IMR-90 (cell line): ENCODE measurements around the gene RHBDL3. TPM values are rescaled to one million over a fixed set of nuclear protein-coding genes. Genes with fewer than 3 reads are reported as not detected.
A peak's percentile ranks its signal among the peaks of the same experiment; 100 is the strongest.

Source experiments
- ATAC-seq: fragments of 200-7000 bp; cut with Tn5 transposase; 2 replicates; pipeline ENCODE4 v1.9.1; 2020; ENCODE audit warnings: low read depth, mild to moderate bottlenecking, moderate library complexity
- BruUV-seq: library from RNA; stranded (reverse); fragments of 400-500 nt; replicated peaks from 2 replicates; lab custom pipeline; 2021; lab: Mats Ljungman, UMichigan
- CTCF ChIA-PET: fragments of 300-600 bp; formaldehyde crosslinking; extraction: SDS; loops from one replicate; lab custom pipeline; 2021; ENCODE audit warnings: antibody characterized with exemption; lab: Yijun Ruan, JAX
- POLR2A ChIA-PET: fragments of 300-600 bp; sonication (Branson Sonifier 250); formaldehyde crosslinking; loops from one replicate; lab custom pipeline; 2022; ENCODE audit warnings: antibody characterized with exemption; ENCODE audit not compliant: unreplicated experiment; lab: Charles Lee
- DNase-seq: peaks from one replicate; pipeline ENCODE4 v3.0.0; 2013
- H2AFZ ChIP-seq: replicated peaks from 2 replicates; pipeline ENCODE3; 2013; ENCODE audit warnings: low read length, mild to moderate bottlenecking; ENCODE audit not compliant: poor library complexity
- H2AK5ac ChIP-seq: 2 replicates; pipeline ENCODE4 v1.6.1; 2013; ENCODE audit warnings: low read depth, low read length, inconsistent platforms
- H2AK9ac ChIP-seq: replicated peaks from 2 replicates; pipeline ENCODE3; 2013; ENCODE audit warnings: mild to moderate bottlenecking, low read depth, low read length, moderate library complexity; ENCODE audit not compliant: poor library complexity
- H2BK120ac ChIP-seq: 2 replicates; pipeline ENCODE4 v1.6.1; 2013; ENCODE audit warnings: low read depth, low read length, inconsistent platforms
- H2BK15ac ChIP-seq: 3 replicates; pipeline ENCODE4 v1.6.1; 2013; ENCODE audit warnings: low read depth, low read length, inconsistent platforms
- H2BK20ac ChIP-seq: 2 replicates; pipeline ENCODE4 v1.6.1; 2013; ENCODE audit warnings: low read depth, mild to moderate bottlenecking, inconsistent platforms, low read length, moderate library complexity
- H2BK5ac ChIP-seq: 2 replicates; pipeline ENCODE4 v1.6.1; 2013; ENCODE audit warnings: mild to moderate bottlenecking, low read depth, low read length, inconsistent platforms; ENCODE audit not compliant: poor library complexity, severe bottlenecking
- H3K14ac ChIP-seq: replicated peaks from 2 replicates; pipeline ENCODE4 v1.6.1; 2013; ENCODE audit warnings: low read depth, low read length, inconsistent platforms
- H3K18ac ChIP-seq: 2 replicates; pipeline ENCODE4 v1.6.1; 2013; ENCODE audit warnings: low read depth, low read length, control low read depth
- H3K23ac ChIP-seq: 2 replicates; pipeline ENCODE4 v1.6.1; 2013; ENCODE audit warnings: low read depth, low read length, inconsistent platforms
- H3K27ac ChIP-seq: 2 replicates; pipeline ENCODE4 v1.5.1; 2013; ENCODE audit warnings: mild to moderate bottlenecking, control low read depth, low read length; ENCODE audit not compliant: insufficient read depth
- H3K27me3 ChIP-seq: 2 replicates; pipeline ENCODE4 v1.6.1; 2013; ENCODE audit warnings: low read length; ENCODE audit not compliant: control insufficient read depth, insufficient read depth
- H3K36me3 ChIP-seq: 2 replicates; pipeline ENCODE4 v1.6.1; 2013; ENCODE audit warnings: low read length, mixed read lengths; ENCODE audit not compliant: control insufficient read depth, insufficient read depth
- H3K4ac ChIP-seq: 2 replicates; pipeline ENCODE4 v1.6.1; 2013; ENCODE audit warnings: low read depth, low read length, inconsistent platforms
- H3K4me1 ChIP-seq: 2 replicates; pipeline ENCODE4 v1.6.1; 2013; ENCODE audit warnings: low read length, mixed read lengths; ENCODE audit not compliant: control insufficient read depth, insufficient read depth
- H3K4me2 ChIP-seq: 2 replicates; pipeline ENCODE4 v1.6.1; 2013; ENCODE audit warnings: low read depth, mild to moderate bottlenecking, control low read depth, low read length, moderate library complexity
- H3K4me3 ChIP-seq: 2 replicates; pipeline ENCODE4 v1.5.1; 2013; ENCODE audit warnings: low read depth, mild to moderate bottlenecking, control low read depth, low read length, moderate library complexity; ENCODE audit not compliant: insufficient read depth
- H3K56ac ChIP-seq: 2 replicates; pipeline ENCODE4 v1.6.1; 2013; ENCODE audit warnings: low read length, inconsistent platforms; ENCODE audit not compliant: insufficient read depth; ENCODE audit errors: extremely low read depth
- H3K79me1 ChIP-seq, 2 experiments: 2 replicates each; pipeline ENCODE4 v1.6.1; 2013; ENCODE audit warnings: low read length in 2 of 2, inconsistent platforms in 1 of 2, low read depth in 1 of 2
- H3K9ac ChIP-seq: 2 replicates; pipeline ENCODE4 v1.6.1; 2013; ENCODE audit warnings: low read depth, low read length, control low read depth
- H3K9me1 ChIP-seq: 2 replicates; pipeline ENCODE4 v1.6.1; 2013; ENCODE audit warnings: low read length, inconsistent platforms; ENCODE audit not compliant: insufficient read depth
- H3K9me3 ChIP-seq: 2 replicates; pipeline ENCODE4 v1.6.1; 2013; ENCODE audit warnings: low read length; ENCODE audit not compliant: control insufficient read depth, insufficient read depth
- H4K20me1 ChIP-seq: 2 replicates; pipeline ENCODE4 v1.6.1; 2013; ENCODE audit warnings: low read length, inconsistent platforms; ENCODE audit not compliant: insufficient read depth
- H4K5ac ChIP-seq: 2 replicates; pipeline ENCODE4 v1.6.1; 2013; ENCODE audit warnings: mild to moderate bottlenecking, low read depth, low read length, control low read depth
- H4K8ac ChIP-seq, 2 experiments: 2 replicates each; pipeline ENCODE4 v1.6.1; 2013; ENCODE audit warnings: low read depth in 2 of 2, low read length in 2 of 2, control low read depth in 1 of 2, inconsistent platforms in 1 of 2
- H4K91ac ChIP-seq: 2 replicates; pipeline ENCODE4 v1.6.1; 2013; ENCODE audit warnings: low read depth, low read length, inconsistent platforms; ENCODE audit not compliant: insufficient read depth
- BHLHE40 ChIP-seq: fragments of 150-350 bp; IDR thresholded peaks from 2 replicates; pipeline ENCODE4 v1.6.1; 2016; ENCODE audit warnings: mild to moderate bottlenecking, low read depth, low read length
- CHD1 ChIP-seq: IDR thresholded peaks from 2 replicates; pipeline ENCODE4 v1.6.1; 2012; ENCODE audit warnings: low read depth, low read length, improper control_type of control experiment
- CTCF ChIP-seq: conservative IDR thresholded peaks from 2 replicates; pipeline ENCODE4 v1.5.1; 2012; ENCODE audit warnings: mild to moderate bottlenecking, low read depth, low read length, improper control_type of control experiment
- ELK1 ChIP-seq: fragments of 150-350 bp; IDR thresholded peaks from 2 replicates; pipeline ENCODE4 v1.6.1; 2016; ENCODE audit warnings: low read depth, mild to moderate bottlenecking, low read length, moderate library complexity, borderline replicate concordance
- FOS ChIP-seq: fragments of 150-350 bp; IDR thresholded peaks from 2 replicates; pipeline ENCODE4 v1.6.1; 2016; ENCODE audit warnings: low read depth, low read length
- MAZ ChIP-seq: IDR thresholded peaks from 2 replicates; pipeline ENCODE4 v1.6.1; 2012; ENCODE audit warnings: low read depth, mild to moderate bottlenecking, low read length, improper control_type of control experiment, moderate library complexity, borderline replicate concordance
- MXI1 ChIP-seq: IDR thresholded peaks from 2 replicates; pipeline ENCODE4 v1.6.1; 2012; ENCODE audit warnings: low read depth, mild to moderate bottlenecking, low read length, moderate library complexity, borderline replicate concordance
- NFE2L2 ChIP-seq: fragments of 150-350 bp; IDR thresholded peaks from 2 replicates; pipeline ENCODE4 v1.6.1; 2016; ENCODE audit warnings: low read depth, mild to moderate bottlenecking, low read length
- POLR2A ChIP-seq: IDR thresholded peaks from 2 replicates; pipeline ENCODE4 v1.6.1; 2012; ENCODE audit warnings: mild to moderate bottlenecking, low read depth, low read length
- RAD21 ChIP-seq: IDR thresholded peaks from 2 replicates; pipeline ENCODE4 v1.6.1; 2012; ENCODE audit warnings: low read length, improper control_type of control experiment
- RCOR1 ChIP-seq: IDR thresholded peaks from 2 replicates; pipeline ENCODE4 v1.6.1; 2012; ENCODE audit warnings: mild to moderate bottlenecking, low read length, improper control_type of control experiment; ENCODE audit not compliant: insufficient replicate concordance
- SMC3 ChIP-seq: fragments of 150-350 bp; IDR thresholded peaks from 2 replicates; pipeline ENCODE4 v1.6.1; 2016; ENCODE audit warnings: low read depth, mild to moderate bottlenecking, antibody characterized with exemption, low read length, moderate library complexity
- WGBS, 2 experiments: methylation state at CpG; one replicate each; pipeline versions ENCODE4 v1.1.5 to v1.1.7; 2013; ENCODE audit warnings: missing lambda C conversion rate in 2 of 2; ENCODE audit not compliant: insufficient read length in 1 of 2; ENCODE audit errors: extremely low coverage in 2 of 2; 5-methylcytosine and 5-hydroxymethylcytosine counted together
- dilution Hi-C: fragments of 300-500 bp; cut with HindIII; formaldehyde crosslinking; loops from one replicate; pipeline ENCODE4 v1.14.3; 2018; ENCODE audit warnings: low sequenced_read_pairs; ENCODE audit not compliant: unreplicated experiment
- in situ Hi-C: fragments of 300-500 bp; cut with MboI; formaldehyde crosslinking; loops from 3 replicates; pipeline ENCODE4 v1.14.3; 2019; ENCODE audit warnings: low sequenced_read_pairs, inconsistent platforms, mixed read lengths
- intact Hi-C: fragments of 100-400 bp; cut with micrococcal nuclease; formaldehyde crosslinking; loops from 2 replicates; pipeline ENCODE4 v1.10.0; 2022
- polyA plus RNA-seq, 3 experiments: library from polyadenylated mRNA; depleted of rRNA; stranded (reverse); fragments of >200 nt; gene quantifications; 2 replicates each; pipeline ENCODE4 v1.2.3, GENCODE V29; 2012; ENCODE audit warnings: low replicate concordance in 1 of 3
- total RNA-seq: library from RNA; depleted of rRNA; stranded (reverse); fragments of >200 nt; gene quantifications from 2 replicates; pipeline ENCODE4 v1.2.3, GENCODE V29; 2012

RHBDL3 gene
- total and polyA plus RNA-seq, 2 of the 4 experiments (the other 2 are of a cell fraction): 0.09 to 0.18 TPM

GRCh38 chr17:32266051-32266388 lies 388 bp downstream of the RHBDL3 start:
- Histone ChIP-seq H3K9me3 (no peaks in the 10 kb centered on the region), H3K9ac (no peak overlapping the region), H3K4me3 (peak overlapping the region; percentile 26), H2BK5ac (no peak overlapping the region), H3K27ac (no peak overlapping the region), H3K56ac (no peak overlapping the region), H3K4me2 (peak overlapping the region; percentile 39), H3K27me3 (peaks cover 84% of the 10 kb centered on the region), H2BK120ac (no peak overlapping the region), H3K4ac (no peak overlapping the region), H3K14ac (no peak overlapping the region), H2AK5ac (no peak overlapping the region), H2AK9ac (no peak overlapping the region), H2BK15ac (no peak overlapping the region), H3K36me3 (no peaks in the 10 kb centered on the region), H3K23ac (no peak overlapping the region), H4K8ac (no peak overlapping the region), H3K79me1 (no peaks in the 10 kb centered on the region), H3K4me1 (no peaks in the 10 kb centered on the region; the same call in 1 of the 2 replicates), H3K18ac (no peak overlapping the region), H2BK20ac (no peak overlapping the region), H4K20me1 (no peaks in the 10 kb centered on the region; the same call in none of the 2 replicates), H2AFZ (peak overlapping the region; percentile 79), H4K91ac (no peak overlapping the region), H4K5ac (no peak overlapping the region), H3K9me1 (peaks cover 5% of the 10 kb centered on the region; the same call in 1 of the 2 replicates)
- in situ Hi-C loops (no loop called here), intact Hi-C loops (no loop called here), dilution Hi-C loops (no loop called here)
- CTCF ChIA-PET: no interaction called here
- DNase-seq (no peak), ATAC-seq (peak; percentile 33)
- no peak for TF ChIP-seq SMC3
- TF ChIP-seq FOS: no peak
- no peak for TF ChIP-seq CTCF
- TF ChIP-seq MAZ: no peak
- no peak for TF ChIP-seq CHD1
- no peak for TF ChIP-seq BHLHE40
- TF ChIP-seq ELK1: no peak
- no peak for TF ChIP-seq RAD21
- no peak for TF ChIP-seq MXI1
- no peak for TF ChIP-seq RCOR1
- no peak for TF ChIP-seq POLR2A
- TF ChIP-seq NFE2L2: no peak
- no TSS peak for BruUV-seq
- 0% methylated on average over 26 of the region's 55 CpGs; no CpG with 5 or more reads in 1 of the 2 experiments for WGBS, 2 experiments
- POLR2A ChIA-PET: no interaction called here
